Fibroblast of mammary gland (primary cell): ENCODE measurements around the gene WASHC3.
"Not testable (repeated sequence)": the region's sequence is repeated elsewhere in the genome, so short reads cannot be mapped to it uniquely, and the experiment has no call there.

Experiments
- DNase-seq: peaks from one replicate; pipeline ENCODE4 v3.0.0-alpha.2; 2010; ENCODE audit warnings: low read depth
- H3K4me3 ChIP-seq: 2 replicates; pipeline ENCODE4 v1.5.1; 2011; ENCODE audit warnings: low read depth, mild to moderate bottlenecking, low read length, moderate library complexity; ENCODE audit not compliant: control insufficient read depth
- TF ChIP-seq, protein P1 (sequence below): conservative IDR thresholded peaks from 2 replicates; pipeline ENCODE4 v1.5.1; 2011; ENCODE audit warnings: low read depth, low read length, inconsistent platforms; ENCODE audit not compliant: control insufficient read depth, insufficient read depth

The WASHC3 gene

DNA sequence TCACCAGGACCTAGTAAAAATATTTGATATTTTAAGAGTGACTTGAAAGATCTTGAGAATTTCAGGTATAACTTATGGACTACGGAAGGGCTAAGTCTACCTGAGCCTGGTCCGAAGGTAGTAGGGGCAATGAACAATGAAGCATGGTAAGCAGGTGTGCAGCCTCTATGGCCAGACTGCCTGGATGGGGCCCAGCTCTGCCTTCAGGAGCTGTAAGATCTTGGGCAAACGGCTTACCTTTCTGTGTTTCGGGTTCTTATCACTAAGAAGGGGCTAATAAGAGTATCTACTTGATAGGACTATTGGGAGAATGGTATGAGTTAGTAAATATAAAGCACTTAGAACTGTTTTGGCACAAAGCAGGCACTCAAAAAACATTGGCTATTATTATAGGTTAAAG is 19.1 kb upstream of the WASHC3 start:
- TF ChIP-seq, protein P1, sequence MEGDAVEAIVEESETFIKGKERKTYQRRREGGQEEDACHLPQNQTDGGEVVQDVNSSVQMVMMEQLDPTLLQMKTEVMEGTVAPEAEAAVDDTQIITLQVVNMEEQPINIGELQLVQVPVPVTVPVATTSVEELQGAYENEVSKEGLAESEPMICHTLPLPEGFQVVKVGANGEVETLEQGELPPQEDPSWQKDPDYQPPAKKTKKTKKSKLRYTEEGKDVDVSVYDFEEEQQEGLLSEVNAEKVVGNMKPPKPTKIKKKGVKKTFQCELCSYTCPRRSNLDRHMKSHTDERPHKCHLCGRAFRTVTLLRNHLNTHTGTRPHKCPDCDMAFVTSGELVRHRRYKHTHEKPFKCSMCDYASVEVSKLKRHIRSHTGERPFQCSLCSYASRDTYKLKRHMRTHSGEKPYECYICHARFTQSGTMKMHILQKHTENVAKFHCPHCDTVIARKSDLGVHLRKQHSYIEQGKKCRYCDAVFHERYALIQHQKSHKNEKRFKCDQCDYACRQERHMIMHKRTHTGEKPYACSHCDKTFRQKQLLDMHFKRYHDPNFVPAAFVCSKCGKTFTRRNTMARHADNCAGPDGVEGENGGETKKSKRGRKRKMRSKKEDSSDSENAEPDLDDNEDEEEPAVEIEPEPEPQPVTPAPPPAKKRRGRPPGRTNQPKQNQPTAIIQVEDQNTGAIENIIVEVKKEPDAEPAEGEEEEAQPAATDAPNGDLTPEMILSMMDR = no peak
- H3K4me3 ChIP-seq = no peak overlapping the region
- DNase-seq = no peak

DNA sequence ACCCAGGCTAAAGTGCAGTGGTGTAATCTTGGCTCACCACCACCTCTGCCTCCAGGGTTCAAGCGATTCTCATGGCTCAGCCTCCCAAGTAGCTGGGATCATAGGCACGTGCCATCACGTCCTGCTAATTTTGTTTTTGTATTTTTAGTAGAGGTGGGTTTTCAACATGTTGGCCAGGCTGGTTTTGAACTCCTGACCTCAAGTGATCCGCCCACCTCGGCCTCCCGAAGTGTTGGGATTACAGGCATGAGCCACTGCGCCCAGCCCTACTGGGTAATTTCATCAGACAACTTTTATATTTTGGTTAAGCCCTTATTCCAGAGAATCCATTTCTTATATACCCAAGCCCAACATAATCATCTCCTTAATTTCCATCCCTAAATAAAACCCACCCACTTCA is 10.3 kb upstream of the WASHC3 start:
- not testable (repeated sequence) for DNase-seq, H3K4me3 ChIP-seq

DNA sequence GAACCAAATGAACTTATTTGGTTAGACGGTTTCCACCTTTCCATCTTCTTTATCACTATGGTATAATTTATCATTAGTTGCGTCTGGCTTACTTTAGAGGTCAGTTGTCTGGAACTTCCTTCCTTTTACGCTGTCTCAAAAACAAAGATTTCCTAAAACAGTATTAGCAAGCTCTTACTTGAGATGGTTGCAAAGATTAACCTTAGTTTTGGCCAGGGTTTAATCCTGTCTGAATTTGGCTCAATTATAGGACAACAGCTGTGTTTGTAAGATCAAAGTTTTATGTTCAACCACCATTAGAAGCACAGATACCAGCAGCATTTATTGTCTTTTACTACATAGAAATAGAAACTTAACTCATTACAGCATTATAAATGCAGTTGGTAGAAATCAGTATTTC is 7.9 kb upstream of the WASHC3 start:
- TF ChIP-seq, protein P1 = no peak
- no peak for DNase-seq
- no peak overlapping the region for H3K4me3 ChIP-seq

DNA sequence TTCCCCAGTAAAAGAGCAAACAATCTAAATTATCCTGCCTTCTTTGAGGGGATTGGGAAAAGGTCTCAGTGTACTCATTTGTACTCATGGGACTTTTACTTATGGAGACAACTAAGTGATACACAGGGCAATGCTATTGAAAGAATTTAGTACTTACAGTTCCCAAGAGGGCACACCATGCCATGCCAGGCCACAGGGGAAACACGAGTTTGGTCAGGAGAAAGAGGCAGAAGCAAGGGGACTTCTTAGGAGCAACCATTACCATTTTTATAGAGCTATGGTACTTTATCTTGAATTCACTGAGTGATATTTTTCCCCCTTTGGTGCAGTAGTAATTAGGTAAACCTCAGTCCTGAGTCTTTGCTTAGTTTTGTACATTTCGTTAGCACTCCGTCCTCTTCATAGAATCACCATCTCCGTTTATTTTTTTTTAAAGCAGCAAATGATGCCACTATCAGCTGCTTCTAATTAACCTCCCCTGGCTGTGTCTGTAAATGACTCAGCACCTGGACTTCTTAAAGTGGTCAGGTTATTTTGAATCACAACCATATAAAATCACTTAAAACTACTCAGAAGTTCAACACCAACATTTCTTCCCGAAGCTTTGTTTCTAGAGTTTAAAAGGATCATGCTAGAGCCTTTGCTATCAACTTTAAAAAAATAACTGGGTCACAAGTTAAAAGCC is 5.9 kb upstream of the WASHC3 start:
- TF ChIP-seq, protein P1 = no peak
- DNase-seq = peak; percentile 86
- no peak overlapping the region for H3K4me3 ChIP-seq

DNA sequence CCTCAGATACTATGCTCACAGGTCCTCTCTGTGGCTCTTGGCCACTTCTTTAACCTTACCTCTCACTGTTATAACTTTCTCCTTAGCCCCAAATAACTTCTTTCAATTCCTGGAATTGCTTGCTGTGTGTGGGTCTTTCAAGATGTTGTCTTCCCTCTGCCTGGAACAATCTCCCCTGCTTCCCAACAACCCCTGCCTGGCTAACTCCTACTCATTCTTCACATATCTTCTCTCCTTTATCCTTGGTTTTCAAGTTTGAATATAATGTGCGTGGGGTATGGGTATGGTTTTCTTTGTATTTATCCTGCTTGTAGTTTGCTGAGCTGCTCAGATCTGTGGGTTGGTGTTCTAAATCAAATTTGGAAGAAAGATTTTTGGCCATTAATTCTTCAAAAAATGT is 2.7 kb upstream of the WASHC3 start:
- H3K4me3 ChIP-seq = no peak overlapping the region
- TF ChIP-seq, protein P1 = no peak
- DNase-seq = no peak

DNA sequence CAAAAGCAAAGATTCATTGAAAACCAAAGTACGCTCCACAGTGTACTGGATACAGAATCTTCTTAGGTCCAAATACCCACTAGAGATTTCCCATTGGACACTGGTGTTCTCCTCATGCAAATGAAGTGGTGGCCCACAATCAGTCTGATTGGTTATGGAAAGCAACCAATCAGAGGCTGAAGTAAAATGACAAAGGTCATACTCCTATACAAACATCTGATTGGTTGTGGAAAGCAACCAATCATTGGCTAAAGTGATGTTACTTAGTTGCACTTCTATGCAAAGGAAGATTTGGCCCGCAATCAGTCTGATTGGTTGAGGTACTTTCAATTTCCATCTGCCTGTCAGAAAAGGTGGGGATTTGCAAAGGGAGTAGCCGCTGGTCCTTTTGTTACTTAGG is 1.3 kb upstream of the WASHC3 start:
- H3K4me3 ChIP-seq = no peak overlapping the region
- DNase-seq = peak; percentile 19
- TF ChIP-seq, protein P1 = no peak

DNA sequence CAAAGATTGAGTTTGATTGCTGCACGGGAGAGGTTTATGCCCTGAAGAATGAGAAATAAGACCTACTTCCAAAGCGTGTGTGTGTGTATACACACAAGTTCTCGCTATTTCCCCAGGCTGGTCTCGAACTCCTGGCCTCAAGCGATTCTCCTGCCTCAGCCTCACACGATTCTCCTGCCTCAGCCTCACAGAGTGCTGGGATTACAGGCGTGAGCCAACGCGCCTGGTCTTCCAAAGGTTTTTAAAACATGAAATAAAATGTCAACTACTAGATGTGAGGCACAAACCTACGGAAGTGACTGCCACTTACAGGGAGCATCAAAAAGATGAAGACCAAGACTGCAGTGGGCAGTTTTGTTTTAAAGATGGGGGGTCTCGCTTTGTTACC is 622 bp upstream of the WASHC3 start:
- H3K4me3 ChIP-seq = peak overlapping the region; percentile 92
- no peak for DNase-seq
- TF ChIP-seq, protein P1 = no peak
